HUES48 (cell line): ENCODE measurements around the gene PTPN1.
"Not testable (repeated sequence)": the region's sequence is repeated elsewhere in the genome, so short reads cannot be mapped to it uniquely, and the experiment has no call there.

Experiments used
- H3K27ac ChIP-seq: one replicate; pipeline ENCODE4 v1.7.0; 2013; ENCODE audit warnings: low read depth, low read length, inconsistent platforms
- H3K27me3 ChIP-seq: 2 replicates; pipeline ENCODE4 v1.6.1; 2013; ENCODE audit warnings: mild to moderate bottlenecking, low read length; ENCODE audit not compliant: control insufficient read depth, insufficient read depth
- H3K36me3 ChIP-seq: 2 replicates; pipeline ENCODE4 v1.6.1; 2013; ENCODE audit warnings: low read length; ENCODE audit not compliant: control insufficient read depth, insufficient read depth
- H3K4me1 ChIP-seq: 2 replicates; pipeline ENCODE4 v1.6.1; 2013; ENCODE audit warnings: mild to moderate bottlenecking, low read length; ENCODE audit not compliant: control insufficient read depth, insufficient read depth
- H3K4me3 ChIP-seq: 2 replicates; pipeline ENCODE4 v1.5.1; 2013; ENCODE audit warnings: mild to moderate bottlenecking, low read depth, low read length
- H3K9ac ChIP-seq: 2 replicates; pipeline ENCODE4 v1.6.1; 2013; ENCODE audit warnings: mild to moderate bottlenecking, low read depth, low read length, moderate library complexity
- H3K9me3 ChIP-seq: 2 replicates; pipeline ENCODE4 v1.6.1; 2013; ENCODE audit warnings: low read length; ENCODE audit not compliant: control insufficient read depth, insufficient read depth

Gene PTPN1

DNA sequence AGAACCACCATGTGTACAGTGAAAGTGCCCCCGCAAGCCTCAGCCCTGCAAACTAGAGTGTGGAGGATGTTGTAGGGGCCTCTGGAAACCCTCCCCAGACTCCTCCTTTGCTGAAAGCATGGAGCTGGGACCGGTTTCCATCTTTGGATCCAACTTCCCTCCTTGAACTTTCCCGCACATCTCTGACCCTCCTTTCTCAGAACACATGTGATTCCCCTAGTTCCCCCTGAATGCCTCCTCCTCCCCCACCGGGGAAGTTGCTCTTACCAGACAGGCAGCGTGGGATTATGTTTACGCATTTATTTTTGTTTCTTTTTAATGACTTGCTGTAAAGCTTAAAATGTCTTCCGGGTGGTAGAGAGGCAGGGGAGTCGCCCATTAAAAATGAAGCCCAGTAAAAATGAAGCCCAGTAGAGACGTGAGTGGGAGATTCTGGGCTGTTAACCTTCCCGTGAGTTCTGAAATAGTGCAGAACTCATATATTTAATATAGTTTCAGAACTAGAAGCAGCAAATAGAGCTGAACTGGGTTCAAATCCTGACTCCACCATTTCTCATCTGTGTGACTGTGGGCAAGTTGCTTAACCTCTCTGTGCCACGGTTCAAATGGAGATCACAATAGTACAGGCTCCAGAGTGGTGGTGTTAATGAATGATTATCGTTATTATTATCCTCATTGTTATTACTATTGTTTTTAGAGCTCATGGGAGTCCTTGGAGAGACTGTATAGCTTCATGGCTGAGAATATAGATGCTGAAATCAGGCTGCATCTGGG is 8.0 kb upstream of the PTPN1 start:
- H3K36me3 ChIP-seq: no peaks in the 10 kb centered on the region
- H3K4me3 ChIP-seq: no peak overlapping the region
- H3K27me3 ChIP-seq: no peaks in the 10 kb centered on the region
- no peak overlapping the region for H3K27ac ChIP-seq
- no peaks in the 10 kb centered on the region for H3K9me3 ChIP-seq
- no peak overlapping the region for H3K9ac ChIP-seq
- peaks cover 5% of the 10 kb centered on the region; the same call in 1 of the 2 replicates for H3K4me1 ChIP-seq

- no peak overlapping the region for H3K9ac ChIP-seq
- H3K27me3 ChIP-seq: no peaks in the 10 kb centered on the region
- H3K36me3 ChIP-seq: no peaks in the 10 kb centered on the region
- H3K4me1 ChIP-seq: peaks cover 6% of the 10 kb centered on the region; the same call in 1 of the 2 replicates
- H3K27ac ChIP-seq: no peak overlapping the region
- H3K9me3 ChIP-seq: no peaks in the 10 kb centered on the region
- no peak overlapping the region for H3K4me3 ChIP-seq
Measured at GRCh38 chr20:50504231-50504823, 5.9 kb upstream of the PTPN1 start.

DNA sequence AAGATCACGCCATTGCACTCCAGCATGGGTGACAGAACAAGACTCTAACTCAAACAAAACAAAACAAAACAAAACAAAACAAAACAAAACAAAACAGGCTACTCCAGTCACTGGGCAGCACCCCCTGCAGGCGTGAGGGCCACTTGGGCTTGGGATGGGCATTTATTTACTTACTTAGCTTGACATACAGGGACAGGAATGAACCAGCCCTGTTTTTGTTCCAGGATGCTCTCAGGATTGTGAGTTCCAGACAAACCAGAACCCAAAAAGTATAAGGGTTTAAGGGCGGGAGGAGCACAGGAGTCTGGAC is 4.0 kb upstream of the PTPN1 start:
- Histone ChIP-seq H3K9ac (no peak overlapping the region), H3K9me3 (no peaks in the 10 kb centered on the region), H3K27ac (no peak overlapping the region), H3K4me3 (no peak overlapping the region), H3K27me3 (no peaks in the 10 kb centered on the region), H3K36me3 (no peaks in the 10 kb centered on the region), H3K4me1 (peaks cover 12% of the 10 kb centered on the region; the same call in 1 of the 2 replicates)

DNA sequence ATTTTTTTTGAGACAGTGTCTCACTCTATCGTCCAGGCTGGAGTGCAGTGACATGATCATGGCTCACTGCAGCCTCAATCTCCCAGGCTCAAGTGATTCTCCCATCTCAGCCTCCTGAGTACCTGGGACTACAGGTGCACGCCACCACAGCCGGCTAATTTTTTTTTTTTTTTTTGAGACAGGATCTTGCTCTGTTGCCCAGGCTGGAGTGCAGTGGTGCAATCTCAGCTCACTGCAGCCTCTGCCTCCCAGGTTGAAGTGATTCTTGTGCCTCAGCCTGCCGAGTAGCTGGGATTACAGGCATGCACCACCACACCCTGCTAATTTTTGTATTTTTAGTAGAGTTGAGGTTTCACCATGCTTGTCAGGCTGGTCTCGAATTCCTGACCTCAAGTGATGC is 2.4 kb upstream of the PTPN1 start:
- not testable (repeated sequence) for H3K9ac ChIP-seq, H3K9me3 ChIP-seq, H3K36me3 ChIP-seq, H3K4me3 ChIP-seq, H3K27me3 ChIP-seq, H3K27ac ChIP-seq
- H3K4me1 ChIP-seq: peaks cover 23% of the 10 kb centered on the region; the same call in 1 of the 2 replicates

DNA sequence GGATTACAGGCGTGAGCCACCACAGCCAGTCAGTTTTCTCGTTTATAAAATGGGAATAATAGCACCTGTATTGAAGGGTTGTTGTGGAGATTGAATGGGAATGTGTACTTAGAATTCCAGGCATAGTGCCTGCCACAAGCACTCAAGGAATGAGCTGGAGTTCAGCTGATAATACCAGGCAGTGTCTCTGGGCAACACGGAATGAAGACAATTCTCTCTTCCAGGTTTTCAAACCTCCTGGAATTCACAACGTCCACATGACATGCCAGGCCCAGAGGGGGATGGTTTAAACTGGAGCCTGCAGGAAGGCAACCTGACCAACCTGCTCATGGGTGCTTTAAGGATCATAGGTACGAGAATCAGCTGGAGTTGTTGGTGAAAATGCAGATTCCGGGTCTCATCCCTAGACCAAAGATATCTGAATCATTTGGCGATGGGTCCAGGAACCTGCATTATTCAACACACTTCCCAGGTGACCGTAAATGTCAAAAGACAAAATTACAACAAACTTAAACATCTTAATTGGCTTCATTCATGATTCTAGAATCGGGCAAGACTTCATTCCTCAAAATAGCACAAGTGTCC is 1.9 kb upstream of the PTPN1 start:
- H3K36me3 ChIP-seq: no peaks in the 10 kb centered on the region
- H3K27me3 ChIP-seq: no peaks in the 10 kb centered on the region
- no peaks in the 10 kb centered on the region for H3K9me3 ChIP-seq
- no peak overlapping the region for H3K27ac ChIP-seq
- peaks cover 23% of the 10 kb centered on the region; the same call in 1 of the 2 replicates for H3K4me1 ChIP-seq
- H3K4me3 ChIP-seq: no peak overlapping the region
- no peak overlapping the region for H3K9ac ChIP-seq

DNA sequence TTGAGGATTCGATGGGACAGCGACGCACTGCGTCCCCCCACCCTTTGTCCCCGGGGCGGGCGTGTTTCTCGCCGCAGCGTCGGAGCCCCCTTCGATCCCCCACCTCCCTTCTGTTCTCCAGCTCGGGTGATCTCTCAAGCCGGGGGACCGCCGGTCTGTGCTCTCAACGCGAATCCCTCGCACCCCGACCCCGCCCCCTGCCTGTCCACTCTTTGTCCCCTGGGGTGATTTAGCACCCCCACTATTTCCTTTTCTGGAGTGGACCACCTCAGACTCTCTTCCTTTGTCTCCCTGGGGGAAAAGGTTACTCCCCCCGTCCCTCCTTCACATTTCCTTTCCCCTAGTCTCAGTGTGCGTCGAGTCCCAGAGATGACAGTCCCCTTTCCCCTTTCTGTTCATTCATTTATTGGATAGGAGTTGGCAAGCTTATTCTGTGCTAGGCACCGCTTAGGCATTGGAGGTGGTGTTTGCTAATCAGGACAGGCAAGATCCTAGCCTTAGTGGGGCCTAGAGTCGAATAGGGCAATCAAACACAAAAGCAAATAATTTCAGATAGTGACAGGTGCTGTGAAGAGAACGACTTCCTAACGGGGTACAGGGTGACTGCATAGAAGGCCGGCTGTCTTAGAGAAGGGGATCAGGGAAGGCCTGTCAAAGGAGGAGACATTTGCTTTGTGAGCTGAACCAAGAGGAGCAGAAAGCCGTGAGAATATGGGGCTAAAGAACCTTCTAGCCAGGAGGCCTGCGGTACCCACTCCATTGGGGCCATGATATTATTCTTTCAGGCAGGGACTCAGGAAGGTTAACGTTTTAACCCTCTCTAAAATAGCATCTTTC is 741 bp downstream of the PTPN1 start:
- peaks cover 18% of the 10 kb centered on the region; the same call in 1 of the 2 replicates for H3K4me1 ChIP-seq

DNA sequence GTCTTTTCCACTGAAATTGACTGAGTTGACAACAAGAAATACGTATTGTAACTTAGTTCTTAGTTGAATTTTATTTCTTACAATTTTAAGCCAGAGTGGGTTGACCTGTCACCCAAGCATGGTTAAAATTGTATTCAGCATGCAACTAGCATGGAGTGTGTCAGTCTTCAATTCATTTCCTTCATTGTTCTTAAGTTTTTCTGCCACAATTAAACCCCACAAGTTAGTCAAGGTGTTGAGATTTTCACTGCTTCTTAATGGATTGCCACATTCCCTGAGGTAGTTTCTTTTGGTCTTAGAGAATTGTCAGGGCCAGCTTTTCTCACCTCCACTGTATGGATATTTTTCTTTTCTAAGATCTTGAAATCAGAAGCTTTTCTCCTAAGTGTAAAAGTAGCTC is 2.1 kb downstream of the PTPN1 start:
- 0 out of 2 replicates have a peak overlapping the region, but pooled peaks have one; percentile 18 for H3K4me3 ChIP-seq
- no peaks in the 10 kb centered on the region for H3K9me3 ChIP-seq
- H3K4me1 ChIP-seq: peaks cover 18% of the 10 kb centered on the region; the same call in 1 of the 2 replicates
- no peaks in the 10 kb centered on the region for H3K36me3 ChIP-seq
- no peak overlapping the region for H3K9ac ChIP-seq
- H3K27me3 ChIP-seq: no peaks in the 10 kb centered on the region
- H3K27ac ChIP-seq: no peak overlapping the region

More for the DNA sequence above, 741 bp downstream of the PTPN1 start:
- Histone ChIP-seq H3K27me3 (no peaks in the 10 kb centered on the region), H3K9ac (peak overlapping the region; percentile 83), H3K36me3 (no peaks in the 10 kb centered on the region), H3K27ac (peak overlapping the region; percentile 82), H3K4me3 (peak overlapping the region; percentile 99), H3K9me3 (no peaks in the 10 kb centered on the region)

GRCh38 chr20:50513169-50514034 is 3.2 kb downstream of the PTPN1 start:
- Histone ChIP-seq H3K9ac (no peak overlapping the region), H3K4me3 (no peak overlapping the region), H3K4me1 (peaks cover 18% of the 10 kb centered on the region; the same call in 1 of the 2 replicates), H3K9me3 (no peaks in the 10 kb centered on the region), H3K36me3 (no peaks in the 10 kb centered on the region), H3K27me3 (no peaks in the 10 kb centered on the region), H3K27ac (no peak overlapping the region)

GRCh38 chr20:50514035-50514337 is 3.8 kb downstream of the PTPN1 start:
- Histone ChIP-seq H3K27ac (no peak overlapping the region), H3K9ac (no peak overlapping the region), H3K27me3 (no peaks in the 10 kb centered on the region), H3K9me3 (no peaks in the 10 kb centered on the region), H3K36me3 (no peaks in the 10 kb centered on the region), H3K4me1 (peaks cover 18% of the 10 kb centered on the region; the same call in 1 of the 2 replicates), H3K4me3 (no peak overlapping the region)

- H3K4me1 ChIP-seq: peaks cover 13% of the 10 kb centered on the region; the same call in 1 of the 2 replicates
Measured at GRCh38 chr20:50514750-50515149, 4.6 kb downstream of the PTPN1 start.

More at GRCh38 chr20:50514750-50515149, 4.6 kb downstream of the PTPN1 start:
- no peak overlapping the region for H3K27ac ChIP-seq
- no peak overlapping the region for H3K4me3 ChIP-seq
- no peaks in the 10 kb centered on the region for H3K9me3 ChIP-seq
- H3K9ac ChIP-seq: no peak overlapping the region
- H3K27me3 ChIP-seq: no peaks in the 10 kb centered on the region
- H3K36me3 ChIP-seq: no peaks in the 10 kb centered on the region
